MCF 10A (cell line): Measurements from ENCODE around the gene HIPK4. TPM values are rescaled to one million over a fixed set of nuclear protein-coding genes. Genes with fewer than 3 reads are reported as not detected.

ENCODE experiments used
- BruUV-seq: library from RNA; stranded (reverse); fragments of 400-500 nt; replicated peaks from 2 replicates; lab custom pipeline; 2021; lab: Mats Ljungman, UMichigan
- CTCF ChIA-PET: fragments of 300-600 bp; sonication (Branson Sonifier 250); formaldehyde crosslinking; extraction: SDS; loops from one replicate; lab custom pipeline; 2021; ENCODE audit warnings: antibody characterized with exemption, inconsistent platforms; lab: Yijun Ruan, JAX
- POLR2A ChIA-PET: fragments of 300-600, 350-650 bp; sonication (Branson Sonifier 250); formaldehyde crosslinking; extraction: SDS; loops from one replicate; lab custom pipeline; 2020; ENCODE audit warnings: antibody characterized with exemption, inconsistent platforms; lab: Yijun Ruan, JAX
- DNase-seq: peaks from one replicate; pipeline ENCODE4 v3.0.0-alpha.2; 2018; ENCODE audit not compliant: unreplicated experiment
- H3K27ac Mint-ChIP-seq: one replicate; pipeline ENCODE4 v1.8.0; 2022; ENCODE audit warnings: mild to moderate bottlenecking, low read depth, mixed read lengths; ENCODE audit not compliant: unreplicated experiment
- H3K27me3 Mint-ChIP-seq: one replicate; pipeline ENCODE4 v1.8.0; 2022; ENCODE audit warnings: mixed read lengths; ENCODE audit not compliant: insufficient read depth, unreplicated experiment
- H3K36me3 Mint-ChIP-seq: one replicate; pipeline ENCODE4 v1.8.0; 2022; ENCODE audit warnings: mild to moderate bottlenecking, moderate library complexity, mixed read lengths; ENCODE audit not compliant: insufficient read depth, unreplicated experiment
- H3K4me1 Mint-ChIP-seq: one replicate; pipeline ENCODE4 v1.8.0; 2022; ENCODE audit warnings: mixed read lengths; ENCODE audit not compliant: insufficient read depth, unreplicated experiment
- H3K4me3 Mint-ChIP-seq: one replicate; pipeline ENCODE4 v1.8.0; 2022; ENCODE audit warnings: mild to moderate bottlenecking, moderate library complexity, mixed read lengths; ENCODE audit not compliant: unreplicated experiment
- H3K9me3 Mint-ChIP-seq: one replicate; pipeline ENCODE4 v1.8.0; 2022; ENCODE audit warnings: mixed read lengths; ENCODE audit not compliant: unreplicated experiment
- intact Hi-C: fragments of 100-400 bp; cut with micrococcal nuclease; formaldehyde crosslinking; loops from 2 replicates; pipeline ENCODE4 v1.14.1; 2022
- total RNA-seq: library from RNA; stranded (reverse); gene quantifications from 2 replicates; pipeline ENCODE4 v1.2.3, GENCODE V29; 2022
- TF ChIP-seq, protein P1 (sequence below): fragments of 200-600 bp; IDR thresholded peaks from one replicate; pipeline ENCODE4 v1.8.0; 2022; ENCODE audit warnings: antibody characterized with exemption, mild to moderate bottlenecking; ENCODE audit not compliant: unreplicated experiment

HIPK4 gene
- total RNA-seq, 1 experiment from 2014 or later: not detected

DNA sequence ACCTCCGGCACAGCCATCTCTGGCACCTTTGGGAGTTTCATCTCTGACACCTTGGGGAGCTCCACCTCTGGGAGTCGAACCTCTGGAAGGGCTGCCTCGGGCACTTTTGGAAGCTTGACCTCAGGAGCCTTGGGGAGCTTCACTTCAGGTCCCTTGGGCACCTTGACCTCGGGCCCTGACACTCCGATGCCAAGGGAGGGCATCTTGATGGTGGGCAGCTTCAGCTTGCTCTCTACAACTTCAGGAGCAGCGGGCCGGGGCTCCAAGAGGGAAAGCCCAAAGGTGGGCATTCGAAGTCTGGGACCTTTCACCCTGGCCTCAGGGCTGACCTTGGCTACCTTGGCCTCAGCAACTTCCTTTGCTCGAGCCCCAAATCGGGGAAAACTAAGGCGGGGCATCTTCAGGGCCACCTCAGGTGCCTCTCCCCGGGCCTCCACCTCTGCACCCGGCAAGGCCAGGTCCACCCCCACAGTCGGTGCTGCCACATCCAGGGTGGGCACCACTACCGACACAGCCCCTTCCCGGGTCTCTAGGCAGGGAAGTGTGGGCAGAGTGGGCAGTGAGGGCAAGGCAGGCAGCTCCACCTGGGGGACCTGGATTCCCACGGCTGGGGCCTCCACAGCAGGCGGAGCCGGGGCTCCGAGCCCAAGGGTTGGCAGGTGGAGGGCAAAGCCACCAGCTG is 7.0 kb upstream of the HIPK4 start:
- no peaks in the 10 kb centered on the region for H3K36me3 Mint-ChIP-seq
- BruUV-seq: no TSS peak
- TF ChIP-seq, protein P1, sequence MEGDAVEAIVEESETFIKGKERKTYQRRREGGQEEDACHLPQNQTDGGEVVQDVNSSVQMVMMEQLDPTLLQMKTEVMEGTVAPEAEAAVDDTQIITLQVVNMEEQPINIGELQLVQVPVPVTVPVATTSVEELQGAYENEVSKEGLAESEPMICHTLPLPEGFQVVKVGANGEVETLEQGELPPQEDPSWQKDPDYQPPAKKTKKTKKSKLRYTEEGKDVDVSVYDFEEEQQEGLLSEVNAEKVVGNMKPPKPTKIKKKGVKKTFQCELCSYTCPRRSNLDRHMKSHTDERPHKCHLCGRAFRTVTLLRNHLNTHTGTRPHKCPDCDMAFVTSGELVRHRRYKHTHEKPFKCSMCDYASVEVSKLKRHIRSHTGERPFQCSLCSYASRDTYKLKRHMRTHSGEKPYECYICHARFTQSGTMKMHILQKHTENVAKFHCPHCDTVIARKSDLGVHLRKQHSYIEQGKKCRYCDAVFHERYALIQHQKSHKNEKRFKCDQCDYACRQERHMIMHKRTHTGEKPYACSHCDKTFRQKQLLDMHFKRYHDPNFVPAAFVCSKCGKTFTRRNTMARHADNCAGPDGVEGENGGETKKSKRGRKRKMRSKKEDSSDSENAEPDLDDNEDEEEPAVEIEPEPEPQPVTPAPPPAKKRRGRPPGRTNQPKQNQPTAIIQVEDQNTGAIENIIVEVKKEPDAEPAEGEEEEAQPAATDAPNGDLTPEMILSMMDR: no peak
- H3K27ac Mint-ChIP-seq: no peak overlapping the region
- POLR2A ChIA-PET: interaction anchor here (1.0 kb wide), 1 partner anchor 14 kb away, joined by 4 read pairs; no protein-coding TSS in a partner anchor
- DNase-seq: no peak
- CTCF ChIA-PET: interaction anchor here (0.6 kb wide), 1 partner anchor 9 kb away, joined by 3 read pairs; no protein-coding TSS in a partner anchor
- peaks cover 14% of the 10 kb centered on the region for H3K4me1 Mint-ChIP-seq
- intact Hi-C loops: no loop called here
- H3K4me3 Mint-ChIP-seq: no peak overlapping the region
- no peaks in the 10 kb centered on the region for H3K27me3 Mint-ChIP-seq
- H3K9me3 Mint-ChIP-seq: no peaks in the 10 kb centered on the region

DNA sequence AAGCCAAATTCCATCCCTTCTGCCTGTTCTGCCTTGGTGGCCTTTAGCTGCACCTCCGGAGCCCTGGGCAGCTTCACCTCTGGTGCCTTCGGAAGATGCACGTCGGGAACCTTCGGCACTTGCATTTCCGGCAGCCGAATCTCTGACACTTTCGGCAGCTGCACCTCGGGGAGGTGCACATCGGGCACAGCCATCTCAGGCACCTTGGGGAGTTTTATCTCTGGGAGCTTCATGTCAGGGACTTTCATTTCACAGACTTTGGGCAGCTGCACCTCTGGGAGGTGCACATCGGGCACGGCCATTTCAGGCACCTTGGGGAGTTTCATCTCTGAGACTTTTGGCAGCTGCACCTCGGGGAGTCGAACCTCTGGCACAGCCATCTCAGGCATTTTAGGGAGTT is 6.0 kb upstream of the HIPK4 start:
- no peaks in the 10 kb centered on the region for H3K27me3 Mint-ChIP-seq
- H3K4me1 Mint-ChIP-seq: peaks cover 13% of the 10 kb centered on the region
- no peaks in the 10 kb centered on the region for H3K9me3 Mint-ChIP-seq
- DNase-seq: no peak
- POLR2A ChIA-PET: interaction anchor here (1.0 to 1.2 kb wide), 3 partner anchors 13 to 68 kb away, joined by 3 to 4 read pairs (median 4); no protein-coding TSS in a partner anchor
- CTCF ChIA-PET: interaction anchor here (0.6 kb wide), 1 partner anchor 39 kb away, joined by 3 read pairs; no protein-coding TSS in a partner anchor
- BruUV-seq: no TSS peak
- H3K4me3 Mint-ChIP-seq: no peak overlapping the region
- intact Hi-C loops: no loop called here
- H3K27ac Mint-ChIP-seq: no peak overlapping the region
- no peaks in the 10 kb centered on the region for H3K36me3 Mint-ChIP-seq
- TF ChIP-seq, protein P1: no peak

DNA sequence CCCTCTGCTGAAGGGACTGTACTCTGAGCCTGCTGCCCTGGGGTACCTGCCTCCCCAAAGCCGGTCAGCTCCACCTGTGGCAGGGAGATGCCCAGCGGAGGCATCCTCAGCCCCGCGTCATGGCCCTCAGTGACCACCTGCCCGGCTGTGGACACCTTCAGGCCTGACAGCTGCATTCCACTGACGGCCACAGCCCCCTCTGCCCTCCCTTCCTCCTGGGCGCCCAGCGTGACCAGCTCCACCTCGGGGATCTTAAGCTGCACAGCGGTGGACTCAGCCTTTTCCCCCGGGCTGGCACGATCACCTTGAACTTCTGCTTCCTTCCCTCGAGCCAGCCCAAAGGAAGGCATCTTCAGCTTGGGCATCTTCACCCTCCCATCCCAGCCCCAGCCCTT is 4.8 kb upstream of the HIPK4 start:
- CTCF ChIA-PET: interaction anchor here (0.7 to 0.8 kb wide), 2 partner anchors 124 to 252 kb away, joined by 3 read pairs; no protein-coding TSS in a partner anchor
- intact Hi-C loops: no loop called here
- no TSS peak for BruUV-seq

More for the DNA sequence above, 4.8 kb upstream of the HIPK4 start:
- Mint-ChIP-seq H3K27ac (no peak overlapping the region), H3K27me3 (no peaks in the 10 kb centered on the region), H3K9me3 (no peaks in the 10 kb centered on the region), H3K4me1 (peaks cover 8% of the 10 kb centered on the region), H3K36me3 (no peaks in the 10 kb centered on the region), H3K4me3 (no peak overlapping the region)
- POLR2A ChIA-PET: interaction anchor here (0.9 kb wide), 1 partner anchor 47 kb away, joined by 3 read pairs; the partner anchor contains the start of gene C19orf47
- DNase-seq: no peak
- TF ChIP-seq, protein P1: no peak
